HG02973 (cell line): ENCODE measurements around the gene COPZ2.
"Not testable (repeated sequence)": the region's sequence is repeated elsewhere in the genome, so short reads cannot be mapped to it uniquely, and the experiment has no call there.

ENCODE experiments used
- ATAC-seq: cut with Tn5 transposase; IDR thresholded peaks from one replicate; pipeline ENCODE4 v1.9.1; 2021; ENCODE audit warnings: moderate library complexity; ENCODE audit not compliant: unreplicated experiment

The COPZ2 gene, protein sequence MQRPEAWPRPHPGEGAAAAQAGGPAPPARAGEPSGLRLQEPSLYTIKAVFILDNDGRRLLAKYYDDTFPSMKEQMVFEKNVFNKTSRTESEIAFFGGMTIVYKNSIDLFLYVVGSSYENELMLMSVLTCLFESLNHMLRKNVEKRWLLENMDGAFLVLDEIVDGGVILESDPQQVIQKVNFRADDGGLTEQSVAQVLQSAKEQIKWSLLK

DNA sequence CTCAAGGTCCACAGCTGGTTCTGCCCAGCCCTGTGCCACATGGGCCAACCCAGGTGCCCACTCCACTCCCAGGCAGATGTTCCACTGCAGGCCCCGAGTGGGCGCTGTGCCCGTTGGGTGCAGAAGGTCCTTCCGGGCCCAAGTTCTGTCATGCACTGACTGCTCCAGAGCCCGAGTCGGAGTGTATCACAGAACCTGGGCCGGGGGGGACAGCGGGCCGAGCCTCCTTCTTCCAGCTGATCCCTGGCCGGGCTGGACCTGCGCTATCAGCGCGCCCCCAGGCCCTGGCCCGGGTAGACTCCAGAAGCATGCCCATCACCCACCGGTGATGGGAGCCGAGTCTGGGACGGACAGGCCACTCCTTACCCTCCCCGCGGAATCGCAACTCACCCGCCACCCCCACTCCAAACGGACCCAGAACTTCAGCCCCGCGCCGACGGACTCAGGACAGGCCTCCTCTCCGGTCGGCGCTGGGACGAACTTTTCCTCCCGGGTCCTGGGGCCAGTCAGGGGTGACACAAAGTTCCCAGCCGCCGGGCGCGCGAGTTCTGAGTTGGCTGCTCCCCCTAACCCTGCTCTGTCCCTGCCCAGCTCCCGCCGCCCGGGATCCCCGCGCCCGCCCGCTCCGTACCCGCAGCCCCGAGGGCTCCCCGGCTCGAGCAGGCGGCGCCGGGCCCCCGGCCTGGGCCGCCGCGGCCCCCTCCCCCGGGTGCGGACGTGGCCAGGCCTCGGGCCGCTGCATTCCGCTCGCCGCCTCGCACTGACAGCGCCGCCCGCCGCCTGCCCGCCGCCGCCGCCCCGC lies at the start of gene COPZ2:
Gene COPZ2, minus strand, starts transcription at position 762 of the 802 bp plus-strand sequence. Its CDS starts 20 bp downstream, at position 742.
- no peak for ATAC-seq

DNA sequence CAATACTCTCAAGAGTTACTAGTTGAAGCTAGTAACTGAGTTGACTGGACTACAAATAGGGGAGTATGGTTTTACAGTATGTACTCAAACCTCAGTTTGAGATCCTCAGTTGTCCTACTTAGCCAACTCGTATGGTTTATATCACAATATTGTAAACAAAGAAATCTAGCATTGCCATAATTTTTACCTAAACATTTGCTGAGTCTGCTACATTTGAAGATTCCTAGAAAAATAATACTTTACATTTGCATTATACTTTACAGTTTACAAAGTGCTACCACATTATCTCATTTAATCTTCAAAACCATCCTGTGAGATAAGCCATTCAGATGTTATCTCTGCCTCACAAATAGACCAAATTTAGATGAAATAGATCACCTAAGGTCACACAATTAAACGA lies 47.3 kb upstream of the COPZ2 start:
- no peak for ATAC-seq

DNA sequence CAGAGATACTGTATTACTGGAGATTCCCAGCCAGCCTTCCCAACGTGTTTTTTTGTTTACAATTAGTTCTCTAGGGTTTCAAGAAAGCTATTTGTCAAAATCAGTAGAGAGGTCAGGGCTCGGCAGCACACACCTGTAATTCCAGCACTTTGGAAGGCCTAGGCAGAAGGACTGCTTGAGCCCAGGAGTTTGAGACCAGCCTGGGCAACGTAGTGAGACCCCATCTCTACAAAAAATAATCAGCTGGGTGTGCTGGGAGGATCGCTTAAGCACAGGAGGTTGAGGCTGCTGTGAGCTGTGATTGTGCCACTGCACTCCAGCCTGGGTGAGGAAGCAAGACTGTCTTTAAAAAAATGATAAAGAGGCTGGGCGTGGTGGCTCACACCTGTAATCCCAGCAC lies 44.3 kb upstream of the COPZ2 start:
- ATAC-seq: no peak

DNA sequence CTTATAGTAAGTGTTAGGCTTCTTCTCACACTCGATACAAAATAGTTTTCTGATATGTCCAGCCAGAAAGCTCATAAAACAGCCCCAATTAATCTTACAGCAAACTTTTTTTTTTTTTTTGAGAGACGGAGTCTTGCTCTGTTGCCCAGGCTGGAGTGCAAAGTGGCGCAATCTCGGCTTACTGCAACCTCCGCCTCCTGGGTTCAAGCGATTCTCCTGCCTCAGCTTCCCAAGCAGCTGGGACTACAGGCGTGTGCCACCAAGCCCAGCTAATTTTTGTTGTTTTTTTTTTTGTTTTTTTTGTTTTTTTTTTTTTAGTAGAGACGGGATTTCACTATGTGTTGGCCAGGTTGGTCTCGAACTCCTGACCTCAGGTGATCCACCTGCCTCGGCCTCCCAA lies 39.6 kb upstream of the COPZ2 start:
- ATAC-seq: not testable (repeated sequence)

DNA sequence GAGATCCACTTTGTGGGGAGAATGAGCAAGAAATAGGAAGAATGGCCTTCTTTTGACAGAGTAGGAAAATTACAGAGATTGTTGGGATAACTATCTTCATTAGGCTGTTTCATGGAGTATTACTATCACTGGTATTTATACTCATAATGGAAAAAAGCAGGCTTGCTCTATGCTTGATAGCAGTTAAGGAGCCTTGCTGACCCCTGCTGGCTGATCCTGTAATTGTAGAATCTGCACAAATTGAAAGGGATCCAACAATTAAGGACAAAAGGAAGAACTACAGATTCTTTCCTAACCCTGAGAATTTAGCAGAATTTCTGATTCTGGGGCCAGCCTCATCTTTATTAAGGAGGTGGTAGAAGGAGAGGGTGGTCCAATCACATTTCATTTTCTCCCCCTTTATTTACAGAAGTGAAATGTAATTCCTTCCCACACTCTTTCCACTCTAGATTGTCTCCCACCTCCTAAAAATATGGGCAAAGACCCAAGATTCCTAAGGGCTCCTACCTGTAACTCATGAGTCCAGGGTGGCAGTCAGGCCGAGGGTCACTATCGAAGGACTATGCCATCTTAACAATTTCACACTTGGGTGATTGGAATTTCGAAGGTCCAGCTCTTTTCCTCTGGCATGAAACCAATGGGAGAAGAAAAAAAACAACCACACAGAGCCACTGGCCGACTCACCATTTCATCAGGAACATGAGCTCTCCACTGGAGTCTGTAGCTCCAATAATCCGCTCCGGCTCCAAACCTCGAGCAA lies 36.9 kb upstream of the COPZ2 start:
- ATAC-seq: no peak

DNA sequence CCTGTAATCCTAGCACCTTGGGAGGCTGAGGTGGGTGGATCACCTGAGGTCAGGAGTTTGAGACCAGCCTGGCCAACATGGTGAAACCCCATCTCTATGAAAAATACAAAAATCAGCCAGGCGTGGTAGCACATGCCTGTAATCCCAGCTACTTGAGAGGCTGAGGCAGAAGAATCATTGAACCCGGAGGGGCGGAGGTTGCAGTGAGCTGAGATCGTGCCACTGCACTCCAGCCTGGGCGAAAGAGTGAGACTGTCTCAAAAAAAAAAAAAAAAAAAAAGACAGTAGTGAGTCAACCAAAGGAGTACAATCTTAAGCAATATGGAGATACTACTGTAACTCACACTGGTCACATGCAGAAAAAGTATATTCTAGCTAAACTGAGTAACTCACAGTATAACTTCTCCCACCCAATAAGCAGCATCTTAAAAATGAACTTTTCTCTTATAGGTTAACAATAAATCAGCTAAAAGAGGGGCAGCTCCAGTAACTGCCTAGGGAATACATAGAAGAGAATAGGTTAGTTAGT lies 36.0 kb upstream of the COPZ2 start:
- ATAC-seq: not testable (repeated sequence)

DNA sequence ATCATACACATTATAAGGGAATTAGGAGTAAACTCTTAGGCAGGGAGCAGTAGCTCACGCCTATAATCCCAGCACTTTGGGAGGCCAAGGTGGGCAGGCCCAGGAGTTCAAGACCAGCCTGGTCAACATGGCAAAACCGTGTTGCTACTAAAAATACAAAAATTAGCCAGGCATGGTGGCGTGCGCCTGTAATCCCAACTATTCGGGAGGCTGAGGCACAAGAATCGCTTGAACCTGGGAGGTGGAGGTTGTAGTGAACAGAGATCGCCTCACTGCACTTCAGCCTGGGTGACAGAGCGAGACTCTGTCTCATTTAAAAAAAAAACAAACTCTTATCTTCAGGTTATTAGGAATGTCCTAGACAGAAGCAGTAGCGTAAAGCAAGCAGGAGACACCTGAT lies 35.2 kb upstream of the COPZ2 start:
- not testable (repeated sequence) for ATAC-seq

DNA sequence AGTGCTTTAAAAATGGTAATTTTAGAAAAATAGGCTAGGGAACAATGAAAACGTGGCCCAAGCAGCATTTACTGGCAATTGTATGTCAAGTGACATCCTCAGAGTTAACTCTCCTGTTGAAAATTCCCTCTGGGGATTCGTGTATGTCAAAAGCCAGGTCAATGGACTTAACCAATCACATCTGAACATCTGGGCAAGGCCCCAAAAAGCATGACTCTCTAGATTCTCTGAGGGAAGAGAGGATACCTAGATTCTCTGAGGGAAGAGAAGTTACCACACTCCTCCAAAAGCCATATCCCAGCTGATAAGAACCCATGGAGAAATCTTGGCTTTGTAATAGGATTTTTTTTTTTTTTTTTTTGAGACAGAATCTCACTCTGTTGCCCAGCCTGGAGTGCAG lies 34.1 kb upstream of the COPZ2 start:
- ATAC-seq: no peak

DNA sequence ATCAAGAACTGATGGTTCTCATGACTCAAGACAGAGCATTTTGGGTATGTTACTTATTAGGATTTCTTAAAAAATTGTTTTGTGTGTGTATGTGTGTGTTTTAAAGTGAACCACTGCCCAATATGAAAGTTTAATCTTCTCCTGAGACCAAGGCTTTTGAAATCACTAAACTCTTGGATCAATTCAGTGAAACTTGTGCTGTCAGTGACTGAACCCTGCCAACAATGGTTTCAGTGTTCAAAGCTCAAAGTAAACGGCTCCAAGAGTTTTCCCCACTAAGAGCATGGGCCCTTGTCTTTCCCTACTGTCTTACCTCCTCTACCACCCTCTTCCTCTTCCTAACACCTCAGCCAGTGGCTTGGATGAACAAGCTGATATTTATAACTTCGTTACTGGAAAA lies 32.6 kb upstream of the COPZ2 start:
- ATAC-seq: no peak

DNA sequence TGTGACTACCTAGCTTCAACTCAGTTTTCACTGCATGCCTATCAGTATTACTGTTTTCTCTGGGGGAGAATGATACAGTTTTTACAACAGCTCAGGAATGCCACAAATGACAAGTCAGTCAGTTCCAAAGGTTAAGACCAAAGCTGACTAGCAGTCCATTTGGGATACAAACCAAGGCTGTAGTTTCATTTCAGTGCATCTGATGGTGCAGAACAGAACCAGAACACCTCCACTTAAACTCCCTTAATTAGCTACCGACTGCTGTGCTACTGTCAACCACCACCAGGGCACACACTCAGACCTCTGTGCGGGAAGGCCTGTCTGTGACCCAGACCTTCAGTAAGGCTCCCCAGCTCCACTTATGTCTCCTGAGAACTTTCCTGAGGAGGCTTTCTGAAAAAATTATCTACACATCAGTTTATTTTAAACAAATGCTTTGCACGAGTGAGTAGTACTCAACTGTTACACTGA lies 30.9 kb upstream of the COPZ2 start:
- ATAC-seq: no peak

DNA sequence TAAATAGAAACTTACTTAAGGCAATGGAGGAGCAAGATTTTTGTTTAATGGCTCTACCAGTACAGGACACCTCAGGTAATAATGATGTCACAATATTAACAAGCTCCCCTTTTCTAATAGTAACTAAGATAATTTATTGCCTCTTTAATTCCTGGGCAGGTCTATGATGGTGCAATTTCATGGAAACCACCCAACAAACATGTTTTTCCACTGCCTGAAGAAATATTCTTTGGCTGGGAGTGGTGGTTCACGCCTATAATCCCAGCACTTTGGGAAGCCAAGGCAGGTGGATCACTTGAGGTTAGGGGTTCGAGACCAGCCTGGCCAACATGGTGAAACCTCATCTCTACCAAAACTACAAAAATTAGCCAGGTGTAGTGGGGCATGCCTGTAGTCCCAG lies 30.2 kb upstream of the COPZ2 start:
- not testable (repeated sequence) for ATAC-seq

DNA sequence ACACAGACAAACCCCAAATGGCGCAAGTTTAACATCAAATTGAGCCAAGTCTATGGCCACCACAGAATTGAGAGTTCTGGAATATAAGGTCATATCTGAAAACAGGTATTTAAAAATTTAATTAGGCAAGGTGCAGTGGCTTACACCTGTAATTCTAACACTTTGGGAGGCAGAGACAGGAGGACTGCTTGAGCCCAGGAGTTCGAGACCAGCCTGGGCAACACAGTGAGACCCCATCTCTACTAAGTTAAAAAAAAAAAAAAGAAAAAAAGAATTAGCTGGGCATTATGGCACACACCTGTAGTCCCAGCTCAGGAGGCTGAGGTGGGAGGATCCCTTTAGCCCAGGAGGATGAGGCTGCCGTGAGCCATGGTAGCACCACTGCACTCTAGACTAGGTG lies 29.6 kb upstream of the COPZ2 start:
- no peak for ATAC-seq

DNA sequence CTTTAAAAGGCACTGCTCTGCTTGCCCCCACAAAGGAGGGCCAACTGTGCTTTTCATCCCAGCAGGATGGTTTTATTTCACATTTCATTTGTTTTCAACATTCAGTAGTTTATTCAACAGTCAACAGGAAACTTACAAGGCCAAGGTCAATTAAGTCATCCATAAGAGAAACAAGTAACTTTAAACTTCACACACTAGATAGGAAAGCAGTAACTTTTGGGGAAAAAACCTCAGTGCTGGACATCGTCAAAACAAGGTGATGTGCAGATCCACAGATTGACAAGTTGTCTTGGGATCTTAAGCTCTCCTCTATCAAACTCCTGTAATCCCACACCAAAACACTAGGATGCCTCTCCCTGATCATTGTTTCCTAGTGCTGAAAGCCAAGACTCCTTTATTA lies 29.1 kb upstream of the COPZ2 start:
- ATAC-seq: no peak

DNA sequence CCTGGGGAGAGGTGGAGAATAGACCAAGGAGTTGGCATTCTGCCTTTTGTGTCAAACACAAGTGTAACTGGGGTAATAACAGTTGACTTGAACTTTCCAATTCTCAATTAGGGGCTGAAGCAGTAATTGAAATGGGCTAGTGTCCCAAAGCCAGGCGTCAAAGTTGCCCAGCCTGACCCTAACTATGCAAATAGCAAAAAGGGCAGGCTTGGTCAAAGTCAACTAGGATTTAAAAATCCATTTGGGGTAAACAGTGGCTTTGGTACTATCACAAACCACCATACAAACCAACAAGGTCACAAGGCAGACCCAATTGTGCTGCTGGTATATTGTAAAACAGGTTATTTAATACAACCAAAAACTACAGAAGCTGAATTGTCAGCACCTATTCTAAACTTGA lies 28.6 kb upstream of the COPZ2 start:
- ATAC-seq: no peak

DNA sequence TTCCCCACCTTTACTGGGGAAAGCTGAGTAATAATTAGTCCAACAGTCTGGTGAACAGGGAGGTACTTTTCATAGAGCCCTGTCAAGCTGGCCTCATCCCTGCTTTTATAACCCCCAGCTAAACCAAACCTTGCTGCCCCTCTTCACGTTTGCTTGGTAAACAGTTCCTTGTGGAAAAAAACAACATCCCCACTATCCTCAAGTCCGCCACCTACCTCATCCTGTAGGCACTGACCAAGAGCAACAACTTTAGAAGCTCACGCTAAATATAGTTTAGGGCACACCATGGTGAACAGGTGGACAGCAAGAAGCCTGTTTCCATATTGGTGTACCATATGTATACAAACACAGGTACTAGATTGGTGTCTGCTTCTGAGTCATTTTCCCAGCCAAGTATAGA lies 27.0 kb upstream of the COPZ2 start:
- ATAC-seq: no peak

DNA sequence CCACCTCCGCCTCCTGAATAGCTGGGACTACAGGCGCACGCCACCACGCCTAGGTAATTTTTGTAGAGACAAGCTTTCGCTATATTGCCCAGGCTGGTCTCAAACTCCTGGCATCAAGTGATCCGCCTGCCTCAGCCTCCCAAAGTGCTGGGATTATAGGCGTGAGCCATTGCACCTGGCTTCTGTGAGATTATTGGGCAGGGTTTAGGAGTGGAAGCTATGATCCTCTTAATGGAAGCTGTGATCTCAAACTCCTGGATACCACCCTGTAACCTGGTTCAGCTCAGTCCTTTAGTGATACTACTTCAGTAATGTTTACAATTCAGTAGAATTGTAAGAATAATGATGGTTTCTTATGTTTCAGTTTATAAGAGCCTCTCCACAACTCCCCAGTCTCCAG lies 24.7 kb upstream of the COPZ2 start:
- ATAC-seq: no peak

DNA sequence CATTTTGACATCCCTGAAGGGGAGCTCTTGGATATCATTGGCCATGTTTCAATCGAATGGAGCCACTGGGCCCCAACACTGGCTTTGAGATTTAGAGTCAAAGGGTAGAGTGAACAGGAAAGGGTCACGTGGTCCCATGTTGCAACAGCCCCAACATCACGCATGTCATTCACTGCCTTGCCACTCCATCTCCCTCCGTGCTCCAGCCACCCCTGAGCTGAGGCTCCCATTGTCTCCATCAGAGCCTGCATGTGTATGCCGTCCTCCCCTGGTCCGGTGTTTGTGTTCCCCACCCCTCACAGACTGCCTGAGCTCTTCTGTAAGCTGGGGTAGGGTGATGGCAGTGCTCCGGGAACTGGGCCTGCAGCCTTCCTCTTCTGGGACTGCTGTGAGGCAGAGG lies 22.7 kb upstream of the COPZ2 start:
- no peak for ATAC-seq

DNA sequence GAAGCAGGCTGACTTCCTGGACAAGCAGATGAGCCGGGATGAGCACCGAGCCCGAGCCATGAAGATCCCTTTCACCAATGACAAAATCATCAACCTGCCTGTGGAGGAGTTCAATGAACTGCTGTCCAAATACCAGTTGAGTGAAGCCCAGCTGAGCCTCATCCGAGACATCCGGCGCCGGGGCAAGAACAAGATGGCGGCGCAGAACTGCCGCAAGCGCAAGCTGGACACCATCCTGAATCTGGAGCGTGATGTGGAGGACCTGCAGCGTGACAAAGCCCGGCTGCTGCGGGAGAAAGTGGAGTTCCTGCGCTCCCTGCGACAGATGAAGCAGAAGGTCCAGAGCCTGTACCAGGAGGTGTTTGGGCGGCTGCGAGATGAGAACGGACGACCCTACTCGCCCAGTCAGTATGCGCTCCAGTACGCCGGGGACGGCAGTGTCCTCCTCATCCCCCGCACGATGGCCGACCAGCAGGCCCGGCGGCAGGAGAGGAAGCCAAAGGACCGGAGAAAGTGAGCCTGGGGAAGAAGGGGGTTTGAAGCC lies 21.6 kb upstream of the COPZ2 start:
- no peak for ATAC-seq

DNA sequence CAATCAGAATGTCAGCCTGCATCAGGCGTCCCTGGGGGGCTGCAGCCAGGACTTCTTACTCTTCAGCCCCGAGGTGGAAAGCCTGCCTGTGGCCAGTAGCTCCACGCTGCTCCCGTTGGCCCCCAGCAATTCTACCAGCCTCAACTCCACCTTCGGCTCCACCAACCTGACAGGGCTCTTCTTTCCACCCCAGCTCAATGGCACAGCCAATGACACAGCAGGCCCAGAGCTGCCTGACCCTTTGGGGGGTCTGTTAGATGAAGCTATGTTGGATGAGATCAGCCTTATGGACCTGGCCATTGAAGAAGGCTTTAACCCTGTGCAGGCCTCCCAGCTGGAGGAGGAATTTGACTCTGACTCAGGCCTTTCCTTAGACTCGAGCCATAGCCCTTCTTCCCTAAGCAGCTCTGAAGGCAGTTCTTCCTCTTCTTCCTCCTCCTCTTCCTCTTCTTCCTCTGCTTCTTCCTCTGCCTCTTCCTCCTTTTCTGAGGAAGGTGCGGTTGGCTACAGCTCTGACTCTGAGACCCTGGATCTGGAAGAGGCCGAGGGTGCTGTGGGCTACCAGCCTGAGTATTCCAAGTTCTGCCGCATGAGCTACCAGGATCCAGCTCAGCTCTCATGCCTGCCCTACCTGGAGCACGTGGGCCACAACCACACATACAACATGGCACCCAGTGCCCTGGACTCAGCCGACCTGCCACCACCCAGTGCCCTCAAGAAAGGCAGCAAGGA lies 21.0 kb upstream of the COPZ2 start:
- ATAC-seq: no peak

DNA sequence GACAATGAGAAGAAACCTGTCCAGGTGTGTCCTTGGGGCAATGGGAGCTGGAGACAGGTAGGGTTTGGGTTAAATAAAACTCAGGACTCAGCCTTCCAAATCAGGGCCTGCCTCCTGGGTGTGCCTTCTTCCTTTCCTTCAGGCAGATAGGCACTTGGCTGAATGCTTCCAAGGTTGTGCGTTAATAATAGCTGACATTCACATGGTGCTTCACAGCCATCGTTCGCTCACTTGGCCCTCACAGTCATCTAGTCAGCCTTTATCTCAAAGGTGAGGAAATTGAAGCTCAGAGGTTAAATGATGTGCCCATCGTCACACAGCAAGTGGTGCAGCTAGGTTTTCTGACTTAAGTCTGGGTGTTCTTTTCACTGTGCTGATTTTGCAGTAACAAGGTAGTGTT lies 20.0 kb upstream of the COPZ2 start:
- ATAC-seq: no peak

DNA sequence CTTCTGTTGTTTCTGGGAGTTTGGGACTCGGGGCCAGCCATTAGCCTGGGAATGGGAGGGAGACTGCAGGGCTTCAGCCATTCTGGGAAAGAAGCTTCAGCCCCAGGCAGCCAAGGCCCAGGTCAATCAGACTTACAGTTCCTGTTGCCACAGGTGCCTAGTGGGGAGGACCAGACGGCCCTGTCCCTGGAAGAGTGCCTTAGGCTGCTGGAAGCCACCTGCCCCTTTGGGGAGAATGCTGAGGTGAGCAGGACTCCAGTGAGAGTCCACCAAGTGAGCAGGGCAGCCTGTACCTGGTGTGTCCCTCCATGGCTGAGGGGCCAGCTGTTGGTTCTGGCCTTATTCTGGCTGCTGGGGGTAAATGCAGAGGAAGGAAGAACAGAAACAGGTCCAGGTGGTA lies 19.3 kb upstream of the COPZ2 start:
- ATAC-seq: no peak
